Astrocyte of the cerebellum (primary cell): Measurements from ENCODE around the gene MTHFD2L.

ENCODE experiments used
- DNase-seq: peaks from one replicate; pipeline ENCODE4 v3.0.0-alpha.2; 2011; ENCODE audit warnings: low read depth
- H3K4me3 ChIP-seq: 2 replicates; pipeline ENCODE4 v1.5.1; 2011; ENCODE audit warnings: mild to moderate bottlenecking, low read depth, low read length, moderate library complexity
- CTCF ChIP-seq: IDR thresholded peaks from 2 replicates; pipeline ENCODE4 v1.5.1; 2012; ENCODE audit warnings: low read length, low read depth, moderate library complexity, mild to moderate bottlenecking; ENCODE audit errors: missing control alignments
- in situ Hi-C: cut with HindIII; loops from 2 replicates; pipeline ENCODE4 v1.10.0; 2017; ENCODE audit warnings: low sequenced_read_pairs

The MTHFD2L gene

GRCh38 chr4:74178798-74179197, 20.9 kb downstream of the MTHFD2L start:
- in situ Hi-C loops: no loop called here

GRCh38 chr4:74181219-74181618, 23.3 kb downstream of the MTHFD2L start:
- no peak for DNase-seq
- H3K4me3 ChIP-seq: no peak overlapping the region
- no peak for TF ChIP-seq CTCF
- in situ Hi-C loops: loop anchor here (5.0 kb wide), 1 partner anchor 126 kb away; the partner anchor contains the start of gene EPGN

More at GRCh38 chr4:74178798-74179197, 20.9 kb downstream of the MTHFD2L start:
- DNase-seq: no peak
- TF ChIP-seq CTCF: no peak
- no peak overlapping the region for H3K4me3 ChIP-seq

- H3K4me3 ChIP-seq: no peak overlapping the region
- no peak for DNase-seq
- TF ChIP-seq CTCF: no peak
- in situ Hi-C loops: loop anchor here (5.0 kb wide), 1 partner anchor 53 kb away; no protein-coding TSS in a partner anchor
These were observed 31.0 kb downstream of the MTHFD2L start for GRCh38 chr4:74188912-74189311.

- H3K4me3 ChIP-seq: no peak overlapping the region
- in situ Hi-C loops: loop anchor here (5.0 kb wide), 1 partner anchor 53 kb away; no protein-coding TSS in a partner anchor
- peak; percentile 64 for TF ChIP-seq CTCF
- DNase-seq: peak; percentile 51
These were observed 31.6 kb downstream of the MTHFD2L start for GRCh38 chr4:74189331-74190043.

- in situ Hi-C loops: no loop called here
- no peak for TF ChIP-seq CTCF
- H3K4me3 ChIP-seq: no peak overlapping the region
- no peak for DNase-seq
These were observed 32.4 kb downstream of the MTHFD2L start for GRCh38 chr4:74190332-74190731.

GRCh38 chr4:74190919-74191397, 33.0 kb downstream of the MTHFD2L start:
- TF ChIP-seq CTCF: no peak
- DNase-seq: no peak
- in situ Hi-C loops: no loop called here
- no peak overlapping the region for H3K4me3 ChIP-seq
